Liver (tissue), 3 donors: ENCODE data around the gene DISP3.

Experiments
- FOXA2 ChIP-seq: IDR thresholded peaks from 2 replicates; pipeline ENCODE4 v1.6.1; 2016; ENCODE audit warnings: antibody characterized with exemption
- RAD21 ChIP-seq, 2 donors: IDR thresholded peaks; 2 replicates each; pipeline ENCODE4 v1.6.1; 2016; ENCODE audit warnings: antibody characterized with exemption in 2 of 2, mild to moderate bottlenecking in 2 of 2
- SP1 ChIP-seq: IDR thresholded peaks from 2 replicates; pipeline ENCODE4 v1.6.1; 2018; ENCODE audit warnings: antibody characterized with exemption, mild to moderate bottlenecking
- TAF1 ChIP-seq: conservative IDR thresholded peaks from 2 replicates; pipeline ENCODE4 v1.6.1; 2016; ENCODE audit warnings: antibody characterized with exemption, mild to moderate bottlenecking
- YY1 ChIP-seq: IDR thresholded peaks from 2 replicates; pipeline ENCODE4 v1.6.1; 2016; ENCODE audit warnings: antibody characterized with exemption, mild to moderate bottlenecking
- TF ChIP-seq, protein P1 (sequence below): IDR thresholded peaks from 2 replicates; pipeline ENCODE4 v1.6.1; 2016; ENCODE audit warnings: antibody characterized with exemption
- TF ChIP-seq, protein P2 (sequence below): fragments of 150-350 bp; IDR thresholded peaks from 2 replicates; pipeline ENCODE4 v1.5.1; 2017; ENCODE audit warnings: improper control_type of control experiment, low read depth, low read length; ENCODE audit not compliant: missing input control
- TF ChIP-seq, protein P3 (sequence below): IDR thresholded peaks from 2 replicates; pipeline ENCODE4 v1.6.1; 2016; ENCODE audit warnings: antibody characterized with exemption, mild to moderate bottlenecking
- donor health status: healthy.
- donor health status: healthy.

DNA sequence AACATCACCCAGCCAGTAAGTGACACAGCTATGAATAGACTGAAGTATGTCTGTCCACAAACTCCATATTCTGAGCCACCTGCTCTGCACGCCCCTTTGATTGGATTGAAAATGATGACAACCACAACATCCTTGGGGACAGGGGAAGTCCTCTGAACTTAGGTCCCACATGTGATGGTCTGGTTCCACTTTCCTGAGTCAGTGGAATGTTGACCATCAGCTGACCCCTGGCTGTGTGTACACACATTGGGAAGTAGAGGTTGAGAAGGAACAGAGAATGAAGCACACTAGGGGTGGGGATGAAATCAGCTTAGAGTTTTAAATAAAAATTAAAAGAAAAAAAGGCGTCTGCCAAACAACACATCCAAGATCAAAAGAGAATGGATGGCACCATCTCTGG is 8.0 kb upstream of the DISP3 start:
- TF ChIP-seq, protein P1, sequence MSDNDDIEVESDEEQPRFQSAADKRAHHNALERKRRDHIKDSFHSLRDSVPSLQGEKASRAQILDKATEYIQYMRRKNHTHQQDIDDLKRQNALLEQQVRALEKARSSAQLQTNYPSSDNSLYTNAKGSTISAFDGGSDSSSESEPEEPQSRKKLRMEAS = no peak
- TF ChIP-seq, protein P2, sequence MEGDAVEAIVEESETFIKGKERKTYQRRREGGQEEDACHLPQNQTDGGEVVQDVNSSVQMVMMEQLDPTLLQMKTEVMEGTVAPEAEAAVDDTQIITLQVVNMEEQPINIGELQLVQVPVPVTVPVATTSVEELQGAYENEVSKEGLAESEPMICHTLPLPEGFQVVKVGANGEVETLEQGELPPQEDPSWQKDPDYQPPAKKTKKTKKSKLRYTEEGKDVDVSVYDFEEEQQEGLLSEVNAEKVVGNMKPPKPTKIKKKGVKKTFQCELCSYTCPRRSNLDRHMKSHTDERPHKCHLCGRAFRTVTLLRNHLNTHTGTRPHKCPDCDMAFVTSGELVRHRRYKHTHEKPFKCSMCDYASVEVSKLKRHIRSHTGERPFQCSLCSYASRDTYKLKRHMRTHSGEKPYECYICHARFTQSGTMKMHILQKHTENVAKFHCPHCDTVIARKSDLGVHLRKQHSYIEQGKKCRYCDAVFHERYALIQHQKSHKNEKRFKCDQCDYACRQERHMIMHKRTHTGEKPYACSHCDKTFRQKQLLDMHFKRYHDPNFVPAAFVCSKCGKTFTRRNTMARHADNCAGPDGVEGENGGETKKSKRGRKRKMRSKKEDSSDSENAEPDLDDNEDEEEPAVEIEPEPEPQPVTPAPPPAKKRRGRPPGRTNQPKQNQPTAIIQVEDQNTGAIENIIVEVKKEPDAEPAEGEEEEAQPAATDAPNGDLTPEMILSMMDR = no peak
- TF ChIP-seq, protein P3, sequence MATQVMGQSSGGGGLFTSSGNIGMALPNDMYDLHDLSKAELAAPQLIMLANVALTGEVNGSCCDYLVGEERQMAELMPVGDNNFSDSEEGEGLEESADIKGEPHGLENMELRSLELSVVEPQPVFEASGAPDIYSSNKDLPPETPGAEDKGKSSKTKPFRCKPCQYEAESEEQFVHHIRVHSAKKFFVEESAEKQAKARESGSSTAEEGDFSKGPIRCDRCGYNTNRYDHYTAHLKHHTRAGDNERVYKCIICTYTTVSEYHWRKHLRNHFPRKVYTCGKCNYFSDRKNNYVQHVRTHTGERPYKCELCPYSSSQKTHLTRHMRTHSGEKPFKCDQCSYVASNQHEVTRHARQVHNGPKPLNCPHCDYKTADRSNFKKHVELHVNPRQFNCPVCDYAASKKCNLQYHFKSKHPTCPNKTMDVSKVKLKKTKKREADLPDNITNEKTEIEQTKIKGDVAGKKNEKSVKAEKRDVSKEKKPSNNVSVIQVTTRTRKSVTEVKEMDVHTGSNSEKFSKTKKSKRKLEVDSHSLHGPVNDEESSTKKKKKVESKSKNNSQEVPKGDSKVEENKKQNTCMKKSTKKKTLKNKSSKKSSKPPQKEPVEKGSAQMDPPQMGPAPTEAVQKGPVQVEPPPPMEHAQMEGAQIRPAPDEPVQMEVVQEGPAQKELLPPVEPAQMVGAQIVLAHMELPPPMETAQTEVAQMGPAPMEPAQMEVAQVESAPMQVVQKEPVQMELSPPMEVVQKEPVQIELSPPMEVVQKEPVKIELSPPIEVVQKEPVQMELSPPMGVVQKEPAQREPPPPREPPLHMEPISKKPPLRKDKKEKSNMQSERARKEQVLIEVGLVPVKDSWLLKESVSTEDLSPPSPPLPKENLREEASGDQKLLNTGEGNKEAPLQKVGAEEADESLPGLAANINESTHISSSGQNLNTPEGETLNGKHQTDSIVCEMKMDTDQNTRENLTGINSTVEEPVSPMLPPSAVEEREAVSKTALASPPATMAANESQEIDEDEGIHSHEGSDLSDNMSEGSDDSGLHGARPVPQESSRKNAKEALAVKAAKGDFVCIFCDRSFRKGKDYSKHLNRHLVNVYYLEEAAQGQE = no peak
- no peak for TF ChIP-seq RAD21 (IDR thresholded peaks at IDR 0.05)
- TF ChIP-seq FOXA2 = no peak
- TF ChIP-seq TAF1 = no peak
- TF ChIP-seq SP1 = no peak
- TF ChIP-seq YY1 = no peak
